HG02642 (cell line): ENCODE results near the gene BOK.
"Not testable (repeated sequence)": the region's sequence is repeated elsewhere in the genome, so short reads cannot be mapped to it uniquely, and the experiment has no call there.

Experiments
- ATAC-seq: cut with Tn5 transposase; IDR thresholded peaks from one replicate; pipeline ENCODE4 v1.9.1; 2021; ENCODE audit warnings: mild to moderate bottlenecking; ENCODE audit not compliant: unreplicated experiment, poor library complexity

BOK gene

GRCh38 chr2:241570961-241571581 is 12.5 kb downstream of the BOK start:
- ATAC-seq: no peak

GRCh38 chr2:241571821-241572620 is 13.5 kb downstream of the BOK start:
- no peak for ATAC-seq

DNA sequence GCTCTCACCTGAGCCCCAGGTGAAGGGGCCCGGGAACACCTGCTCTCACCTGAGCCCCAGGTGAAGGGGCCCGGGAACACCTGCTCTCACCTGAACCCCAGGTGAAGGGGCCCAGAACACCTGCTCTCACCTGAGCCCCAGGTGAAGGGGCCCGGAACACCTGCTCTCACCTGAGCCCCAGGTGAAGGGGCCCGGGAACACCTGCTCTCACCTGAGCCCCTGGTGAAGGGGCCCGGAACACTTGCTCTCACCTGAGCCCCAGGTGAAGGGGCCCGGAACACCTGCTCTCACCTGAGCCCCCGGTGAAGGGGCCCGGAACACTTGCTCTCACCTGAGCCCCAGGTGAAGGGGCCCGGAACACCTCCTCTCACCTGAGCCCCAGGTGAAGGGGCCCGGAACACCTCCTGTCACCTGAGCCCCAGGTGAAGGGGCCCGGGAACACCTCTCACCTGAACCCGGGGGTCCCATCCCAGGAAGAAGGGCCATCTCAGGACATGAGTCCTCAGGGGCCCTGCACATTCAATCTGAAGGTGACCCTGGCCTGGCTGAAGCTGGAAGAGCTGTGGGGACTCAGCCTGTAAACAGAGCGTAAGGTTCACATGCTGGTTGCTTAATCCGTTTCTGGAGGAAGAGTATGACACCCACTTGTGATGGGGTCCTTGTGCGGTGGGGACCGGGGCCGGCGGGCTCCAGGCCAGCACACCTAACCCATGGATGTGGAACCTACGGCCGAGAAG is 14.5 kb downstream of the BOK start:
- not testable (repeated sequence) for ATAC-seq

GRCh38 chr2:241573741-241574140 is 15.2 kb downstream of the BOK start:
- ATAC-seq: no peak

GRCh38 chr2:241574911-241575623 is 16.5 kb downstream of the BOK start:
- ATAC-seq: no peak

GRCh38 chr2:241575624-241576292 is 17.2 kb downstream of the BOK start:
- no peak for ATAC-seq

GRCh38 chr2:241576293-241576654 is 17.7 kb downstream of the BOK start:
- no peak for ATAC-seq

- ATAC-seq: no peak
Observed at GRCh38 chr2:241577413-241578122, 19.0 kb downstream of the BOK start.

GRCh38 chr2:241579281-241579680 is 20.7 kb downstream of the BOK start:
- ATAC-seq: no peak

GRCh38 chr2:241582328-241582727 is 23.8 kb downstream of the BOK start:
- ATAC-seq: no peak

DNA sequence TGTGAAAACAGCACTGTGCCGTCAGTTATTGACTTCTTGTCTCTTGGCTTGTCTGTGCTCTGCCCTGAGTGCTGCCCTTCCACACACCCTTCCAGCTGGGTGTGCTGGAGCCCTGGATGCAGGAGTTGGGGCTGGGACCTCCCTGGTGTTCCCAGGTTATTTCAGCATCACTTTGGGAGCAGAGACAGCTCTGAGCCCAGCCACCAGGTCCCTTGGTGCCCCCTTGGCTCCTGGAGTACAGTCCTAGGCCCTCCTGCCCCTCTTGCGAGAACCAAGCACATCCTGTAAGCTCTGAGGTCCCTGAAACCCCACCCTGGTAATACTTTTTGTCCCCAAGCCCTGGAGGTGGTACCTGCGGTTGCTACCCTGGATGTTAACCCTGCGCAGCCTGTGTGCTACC is 24.3 kb downstream of the BOK start:
- ATAC-seq: no peak

DNA sequence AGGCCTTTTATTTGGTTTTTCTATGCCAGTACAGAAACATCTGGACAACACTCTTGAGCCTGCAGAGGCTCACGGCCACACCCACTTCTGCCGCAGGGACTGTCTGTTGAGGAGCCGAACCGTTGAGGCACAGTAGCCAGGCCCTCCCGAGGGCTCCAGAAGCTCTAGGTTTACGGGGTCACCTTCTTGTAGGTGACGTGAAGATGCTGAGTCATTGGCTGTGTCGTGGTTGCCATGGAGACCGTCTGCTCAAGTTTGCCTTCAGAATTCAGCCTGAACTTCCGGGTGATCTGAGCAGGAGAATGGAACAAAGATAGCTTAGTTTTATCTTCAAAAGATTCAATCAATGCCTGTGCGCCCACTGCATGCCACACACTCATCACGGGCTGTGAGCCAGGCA is 25.9 kb downstream of the BOK start:
- no peak for ATAC-seq

GRCh38 chr2:241586564-241587264 is 28.2 kb downstream of the BOK start:
- ATAC-seq: no peak

DNA sequence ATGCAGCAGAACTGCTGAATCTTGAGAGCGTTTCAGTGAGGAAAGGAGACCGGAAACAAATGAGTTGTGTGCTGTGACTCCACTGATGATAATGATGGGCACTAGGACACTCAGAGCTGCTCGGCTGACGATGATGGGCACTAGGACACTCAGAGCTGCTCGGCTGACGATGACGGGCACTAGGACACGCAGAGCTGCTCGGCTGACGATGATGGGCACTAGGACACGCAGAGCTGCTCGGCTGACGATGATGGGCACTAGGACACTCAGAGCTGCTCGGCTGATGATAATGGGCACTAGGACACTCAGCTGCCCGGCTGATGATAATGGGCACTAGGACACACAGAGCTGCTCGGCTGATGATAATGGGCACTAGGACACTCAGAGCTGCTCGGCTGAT is 31.3 kb downstream of the BOK start:
- not testable (repeated sequence) for ATAC-seq

DNA sequence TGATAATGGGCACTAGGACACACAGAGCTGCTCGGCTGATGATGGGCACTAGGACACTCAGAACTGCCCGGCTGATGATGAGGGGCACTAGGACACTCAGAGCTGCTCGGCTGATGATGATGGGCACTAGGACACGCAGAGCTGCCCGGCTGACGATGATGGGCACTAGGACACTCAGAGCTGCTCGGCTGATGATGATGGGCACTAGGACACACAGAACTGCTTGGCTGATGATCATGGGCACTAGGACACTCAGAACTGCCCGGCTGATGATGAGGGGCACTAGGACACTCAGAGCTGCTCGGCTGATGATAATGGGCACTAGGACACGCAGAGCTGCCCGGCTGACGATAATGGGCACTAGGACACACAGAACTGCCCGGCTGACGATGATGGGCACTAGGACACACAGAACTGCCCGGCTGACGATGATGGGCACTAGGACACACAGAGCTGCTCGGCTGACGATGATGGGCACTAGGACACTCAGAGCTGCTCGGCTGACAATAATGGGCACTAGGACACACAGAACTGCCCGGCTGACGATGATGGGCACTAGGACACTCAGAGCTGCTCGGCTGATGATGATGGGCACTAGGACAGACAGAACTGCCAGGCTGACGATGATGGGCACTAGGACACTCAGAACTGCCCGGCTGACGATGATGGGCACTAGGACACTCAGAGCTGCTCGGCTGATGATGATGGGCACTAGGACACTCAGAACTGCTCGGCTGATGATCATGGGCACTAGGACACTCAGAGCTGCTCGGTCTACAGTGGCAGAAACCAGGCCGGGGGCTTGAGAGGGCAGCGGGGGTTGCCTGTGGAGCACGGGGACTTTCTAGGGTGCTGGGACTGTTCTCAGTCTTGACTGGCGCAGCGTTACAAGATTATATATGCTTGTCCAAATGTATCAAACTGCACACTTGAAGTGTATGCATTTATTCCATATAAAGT is 32.2 kb downstream of the BOK start:
- ATAC-seq: not testable (repeated sequence)

DNA sequence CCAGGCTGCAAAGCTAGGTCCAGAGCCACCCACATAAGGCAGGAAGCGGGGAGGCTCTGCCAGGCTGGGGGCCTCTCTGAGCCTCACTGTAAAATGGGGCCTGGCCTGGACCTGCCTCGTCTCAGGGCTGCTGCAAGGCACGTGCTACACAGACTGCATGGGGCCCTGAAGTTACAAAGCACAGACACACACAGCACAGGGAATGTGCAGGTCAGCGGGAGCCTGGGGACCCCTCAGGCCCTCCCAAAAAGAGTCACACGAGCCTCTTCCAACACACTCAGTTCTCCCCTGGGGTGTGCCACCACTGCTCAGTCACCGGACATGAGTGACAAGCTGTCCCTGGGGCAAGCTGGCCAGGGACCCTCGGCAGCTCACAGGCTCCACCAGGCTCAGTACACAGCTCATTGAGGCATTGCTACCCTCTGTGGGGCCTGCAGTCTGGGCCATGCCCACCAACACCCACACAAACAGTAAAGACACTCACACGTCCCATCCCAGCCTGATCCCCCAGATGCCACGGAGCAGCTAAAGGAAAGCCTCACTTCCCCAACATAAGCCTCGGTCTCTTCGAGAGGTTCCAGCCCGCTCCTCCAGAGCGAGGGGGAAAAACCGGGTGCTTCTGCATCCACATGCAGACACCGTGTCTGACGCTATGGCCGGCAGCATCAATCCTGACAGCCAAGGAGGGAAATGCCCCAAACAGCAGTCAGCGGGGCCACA is 33.7 kb downstream of the BOK start:
- ATAC-seq: no peak

DNA sequence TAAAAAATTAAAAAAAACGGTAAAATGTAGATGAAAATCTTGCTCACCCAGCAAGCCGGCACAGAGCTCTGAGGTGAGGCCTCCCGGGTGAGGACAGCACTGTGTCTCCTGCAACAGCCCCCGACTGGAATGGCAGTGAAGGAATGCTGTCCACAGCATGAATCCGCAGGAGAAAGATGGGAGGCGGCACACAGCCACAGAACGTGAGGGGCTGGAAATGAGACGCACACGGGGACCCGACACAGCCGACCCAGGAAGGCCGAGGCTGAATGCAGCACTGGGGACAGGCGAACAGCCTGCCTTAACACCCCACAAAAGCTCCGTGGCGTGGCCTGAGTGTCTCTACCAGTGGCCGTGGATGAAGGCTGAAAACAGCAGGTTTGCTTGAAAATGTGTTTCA is 34.7 kb downstream of the BOK start:
- no peak for ATAC-seq
